ENCODE results near the gene ABHD16A. TPM values are rescaled to one million over a fixed set of nuclear protein-coding genes. Genes with fewer than 3 reads are reported as not detected.
A peak's percentile ranks its signal among the peaks of the same experiment; 100 is the strongest.

Gene ABHD16A
- total and polyA plus RNA-seq, 8 donors: 15.1 to 122 (median 46.8) TPM

- H3K4me3 ChIP-seq: no peak overlapping the region
- no peaks in the 10 kb centered on the region for H3K9me3 ChIP-seq
- peaks cover 18 to 32% (median 29%) of the 10 kb centered on the region in 4 donors for H3K36me3 ChIP-seq
- WGBS, 5 donors: 75 to 89% (median 78%) methylated on average over 4 of the region's 4 CpGs
- DNase-seq: no peak
- peaks cover 5 to 15% (median 13%) of the 10 kb centered on the region in 4 donors for H3K4me1 ChIP-seq
- intact Hi-C loops (cut with DNase I; ENCODE audit: low total_unique reads): no loop called here
- no peak overlapping the region for H3K27ac ChIP-seq
- TF ChIP-seq CTCF (IDR thresholded peaks at IDR 0.05): no peak
- TF ChIP-seq POLR2A (IDR thresholded peaks at IDR 0.05): no peak
- no peak for TF ChIP-seq EP300 (IDR thresholded peaks at IDR 0.05)
- no peak for TF ChIP-seq POLR2AphosphoS5 (IDR thresholded peaks at IDR 0.05)
- H3K27me3 ChIP-seq: no peaks in the 10 kb centered on the region
Observed at GRCh38 chr6:31676322-31676903, 26.7 kb downstream of the ABHD16A start.

GRCh38 chr6:31669676-31670075, 33.4 kb downstream of the ABHD16A start, which contains the start of gene LY6G5B:
TSS of gene LY6G5B (plus strand) at chr6:31669976. CDS start at chr6:31670951, 975 bp downstream.
- Histone ChIP-seq H3K27me3 (no peaks in the 10 kb centered on the region), H3K27ac (no peak within 1 kb of the TSS), H3K4me3 (no peak within 1 kb of the TSS), H3K9me3 (no peaks in the 10 kb centered on the region), H3K36me3 (peaks cover 62 to 75% (median 74%) of the 10 kb centered on the region in 4 donors), H3K4me1 (peaks cover 13 to 33% (median 19%) of the 10 kb centered on the region in 4 donors)
- 75 to 91% (median 82%) methylated on average over 8 of the region's 8 CpGs for WGBS, 5 donors
- TF ChIP-seq EP300 (IDR thresholded peaks at IDR 0.05): no peak
- no peak for TF ChIP-seq POLR2A (IDR thresholded peaks at IDR 0.05)
- no peak for TF ChIP-seq POLR2AphosphoS5 (IDR thresholded peaks at IDR 0.05)
- TF ChIP-seq CTCF (IDR thresholded peaks at IDR 0.05): no peak
- no peak for DNase-seq
- intact Hi-C loops (cut with DNase I; ENCODE audit: low total_unique reads): no loop called here

- peak overlapping the region; percentile 91 to 98 (median 96) for H3K27ac ChIP-seq
- no peak for TF ChIP-seq CTCF (IDR thresholded peaks at IDR 0.05)
- no peak for TF ChIP-seq POLR2A (IDR thresholded peaks at IDR 0.05)
- no peak for TF ChIP-seq POLR2AphosphoS5 (IDR thresholded peaks at IDR 0.05)
- no peak for TF ChIP-seq EP300 (IDR thresholded peaks at IDR 0.05)
- H3K4me1 ChIP-seq: peaks cover 27 to 64% (median 50%) of the 10 kb centered on the region in 4 donors
- DNase-seq: no peak
- intact Hi-C loops (cut with DNase I; ENCODE audit: low total_unique reads): no loop called here
- H3K36me3 ChIP-seq: peaks cover 51 to 68% (median 66%) of the 10 kb centered on the region in 4 donors
- no peaks in the 10 kb centered on the region for H3K9me3 ChIP-seq
- H3K4me3 ChIP-seq: peak overlapping the region; percentile 72 to 98 (median 90)
- H3K27me3 ChIP-seq: no peaks in the 10 kb centered on the region
- WGBS, 5 donors: 2 to 4% (median 3%) methylated on average over 15 of the region's 15 CpGs
Observed at GRCh38 chr6:31666337-31666965, 36.7 kb downstream of the ABHD16A start.

GRCh38 chr6:31665501-31666336, 37.4 kb downstream of the ABHD16A start, which contains the start of gene CSNK2B:
TSS of gene CSNK2B (plus strand) at chr6:31666080. CDS start at chr6:31666832, 752 bp downstream.
- peak within 1 kb of the TSS; percentile 94 to 98 (median 97) for H3K27ac ChIP-seq

More at GRCh38 chr6:31665501-31666336, 37.4 kb downstream of the ABHD16A start, which contains the start of gene CSNK2B:
- Histone ChIP-seq H3K9me3 (no peaks in the 10 kb centered on the region), H3K27me3 (no peaks in the 10 kb centered on the region), H3K4me3 (peak within 1 kb of the TSS; percentile 72 to 98 (median 90)), H3K36me3 (peaks cover 44 to 61% (median 58%) of the 10 kb centered on the region in 4 donors), H3K4me1 (peaks cover 34 to 71% (median 57%) of the 10 kb centered on the region in 4 donors)
- TF ChIP-seq CTCF (IDR thresholded peaks at IDR 0.05) (peak in 1 of 7 experiments; percentile 25), POLR2AphosphoS5 (IDR thresholded peaks at IDR 0.05) (peak; percentile 71 to 95 (median 79)), EP300 (IDR thresholded peaks at IDR 0.05) (no peak), POLR2A (IDR thresholded peaks at IDR 0.05) (no peak)
- intact Hi-C loops (cut with DNase I; ENCODE audit: low total_unique reads): no loop called here
- peak; percentile 99 for DNase-seq
- WGBS, 5 donors: 0 to 1% (median 1%) methylated on average over 46 to 63 of the region's 63 CpGs
